Activated CD4-positive, alpha-beta T cell treated with anti-CD3 and anti-CD28 coated beads for 36 hours (primary cell): ENCODE data around the gene MTMR3. TPM values are rescaled to one million over a fixed set of nuclear protein-coding genes. Genes with fewer than 3 reads are reported as not detected.

ENCODE experiments used
- ATAC-seq: fragments of 200-7000 bp; cut with Tn5 transposase; one replicate; pipeline ENCODE4 v1.10.0; 2021; ENCODE audit warnings: mild to moderate bottlenecking, moderate library complexity
- CTCF ChIA-PET: fragments of 350-600 bp; sonication (Branson Sonifier 250); formaldehyde crosslinking; loops from one replicate; lab custom pipeline; 2021; ENCODE audit warnings: antibody characterized with exemption; lab: Charles Lee
- POLR2A ChIA-PET: fragments of 350-600 bp; sonication (Branson Sonifier 250); formaldehyde crosslinking; loops from one replicate; lab custom pipeline; 2021; ENCODE audit warnings: antibody characterized with exemption, inconsistent platforms; lab: Charles Lee
- DNase-seq: peaks from one replicate; pipeline ENCODE4 v3.0.0-alpha.2; 2020
- H3K27ac Mint-ChIP-seq: one replicate; pipeline ENCODE4 v1.8.0; 2021; ENCODE audit warnings: mixed read lengths
- H3K27me3 Mint-ChIP-seq: one replicate; pipeline ENCODE4 v1.8.0; 2021; ENCODE audit warnings: mixed read lengths
- H3K36me3 Mint-ChIP-seq: one replicate; pipeline ENCODE4 v1.8.0; 2021; ENCODE audit warnings: low read depth, mixed read lengths
- H3K4me1 Mint-ChIP-seq: one replicate; pipeline ENCODE4 v1.8.0; 2021; ENCODE audit warnings: mixed read lengths
- H3K4me3 Mint-ChIP-seq: one replicate; pipeline ENCODE4 v1.8.0; 2021; ENCODE audit warnings: mild to moderate bottlenecking, moderate library complexity, mixed read lengths
- H3K9me3 Mint-ChIP-seq: one replicate; pipeline ENCODE4 v1.8.0; 2021; ENCODE audit warnings: low read depth, mixed read lengths
- intact Hi-C, 2 experiments: fragments of 100-400 bp; cut with DNase I in 1 of 2; cut with micrococcal nuclease in 1 of 2; formaldehyde crosslinking; loops; one replicate each; pipeline versions ENCODE4 v1.14.2 to v1.15.1; 2022 to 2024; cut with DNase I, micrococcal nuclease
- total RNA-seq, 2 experiments: library from RNA; stranded (reverse); gene quantifications; one replicate each; pipeline ENCODE4 v1.2.3, GENCODE V29; 2021

The MTMR3 gene
- total RNA-seq, 2 experiments from 2014 or later, result 19.2 to 22.8 TPM

DNA sequence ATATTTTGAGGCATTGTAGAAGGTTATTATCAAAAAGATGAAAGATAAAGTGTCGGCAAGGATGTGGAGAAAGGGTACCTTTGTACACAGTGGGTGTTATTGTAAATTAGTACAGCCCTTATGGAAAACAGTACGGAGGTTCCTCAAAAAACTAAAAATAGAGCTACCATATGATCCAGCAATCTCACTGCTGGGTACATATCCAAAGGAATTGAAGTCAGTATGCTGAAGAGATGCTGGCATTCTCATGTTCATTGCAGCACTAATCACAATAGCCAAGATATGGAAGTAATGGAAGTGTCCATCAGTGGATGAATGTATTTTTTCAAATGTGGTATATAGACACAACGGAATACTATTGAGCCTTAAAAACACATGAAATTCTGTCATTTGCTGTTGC is 15.1 kb upstream of the MTMR3 start:
- CTCF ChIA-PET, result no interaction called here
- POLR2A ChIA-PET, result no interaction called here

DNA sequence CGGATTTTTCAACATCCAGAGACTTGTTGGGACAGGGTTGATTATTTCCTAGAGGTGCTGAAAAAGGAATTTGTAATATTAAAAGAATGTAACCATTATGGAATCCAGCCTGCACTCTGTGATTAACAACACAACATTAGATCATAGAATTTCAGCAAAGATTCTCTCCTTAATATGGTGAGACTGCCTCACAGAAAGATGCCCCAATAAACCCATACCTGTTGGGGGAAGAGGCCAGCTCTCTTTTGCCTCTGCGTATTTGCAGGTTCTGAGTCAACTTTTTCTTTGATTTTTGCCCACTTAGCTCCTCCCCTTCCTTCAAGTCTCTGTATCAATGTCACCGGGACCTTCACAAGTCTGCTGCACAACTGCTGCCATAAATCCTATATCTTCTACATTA is 12.4 kb upstream of the MTMR3 start:
- no peak overlapping the region for H3K27ac Mint-ChIP-seq
- no peaks in the 10 kb centered on the region for H3K36me3 Mint-ChIP-seq
- no peaks in the 10 kb centered on the region for H3K9me3 Mint-ChIP-seq
- ChIA-PET CTCF (interaction anchor here (1.4 kb wide), 2 partner anchors 21 to 134 kb away, joined by 5 read pairs; no protein-coding TSS in a partner anchor), POLR2A (no interaction called here)
- DNase-seq (peak; percentile 21), ATAC-seq (peak; percentile 94)
- H3K27me3 Mint-ChIP-seq, result peaks cover 2% of the 10 kb centered on the region
- H3K4me3 Mint-ChIP-seq, result no peak overlapping the region
- peaks cover 5% of the 10 kb centered on the region for H3K4me1 Mint-ChIP-seq
- intact Hi-C loops, result no loop called here

More for the DNA sequence above, 15.1 kb upstream of the MTMR3 start:
- no peaks in the 10 kb centered on the region for H3K9me3 Mint-ChIP-seq
- H3K27ac Mint-ChIP-seq, result no peak overlapping the region
- H3K4me3 Mint-ChIP-seq, result no peak overlapping the region
- H3K27me3 Mint-ChIP-seq, result peaks cover 2% of the 10 kb centered on the region
- intact Hi-C loops, result no loop called here
- H3K4me1 Mint-ChIP-seq, result peaks cover 5% of the 10 kb centered on the region
- DNase-seq, result no peak
- no peaks in the 10 kb centered on the region for H3K36me3 Mint-ChIP-seq
- no peak for ATAC-seq

DNA sequence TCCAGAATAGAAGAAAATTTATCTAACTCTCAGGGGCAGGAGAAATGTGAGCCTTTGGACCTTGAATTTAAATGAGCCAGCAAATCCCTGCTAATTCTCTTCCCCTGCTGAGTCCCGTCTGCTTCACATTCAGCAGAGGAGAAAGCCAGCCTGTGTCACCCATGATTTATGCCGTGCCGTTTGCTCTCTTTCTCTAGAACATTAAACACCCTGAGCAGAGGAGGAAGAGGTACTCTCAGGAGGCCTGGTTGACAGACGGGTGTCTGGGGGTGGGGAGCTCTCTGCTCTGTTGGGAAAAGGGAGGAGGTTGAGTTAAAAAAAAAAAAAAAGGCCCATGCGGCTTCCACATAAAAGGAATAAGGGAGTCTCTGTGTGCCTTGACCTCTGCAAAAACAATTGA is 11.3 kb upstream of the MTMR3 start:
- intact Hi-C loops, result no loop called here
- Mint-ChIP-seq H3K4me3 (no peak overlapping the region), H3K27me3 (peaks cover 2% of the 10 kb centered on the region), H3K4me1 (peaks cover 5% of the 10 kb centered on the region), H3K27ac (no peak overlapping the region), H3K36me3 (no peaks in the 10 kb centered on the region), H3K9me3 (no peaks in the 10 kb centered on the region)
- POLR2A ChIA-PET, result no interaction called here
- ATAC-seq (no peak), DNase-seq (no peak)
- CTCF ChIA-PET, result interaction anchor here (1.1 to 1.4 kb wide), 4 partner anchors 22 to 247 kb away, joined by 3 to 5 read pairs (median 4); no protein-coding TSS in a partner anchor

DNA sequence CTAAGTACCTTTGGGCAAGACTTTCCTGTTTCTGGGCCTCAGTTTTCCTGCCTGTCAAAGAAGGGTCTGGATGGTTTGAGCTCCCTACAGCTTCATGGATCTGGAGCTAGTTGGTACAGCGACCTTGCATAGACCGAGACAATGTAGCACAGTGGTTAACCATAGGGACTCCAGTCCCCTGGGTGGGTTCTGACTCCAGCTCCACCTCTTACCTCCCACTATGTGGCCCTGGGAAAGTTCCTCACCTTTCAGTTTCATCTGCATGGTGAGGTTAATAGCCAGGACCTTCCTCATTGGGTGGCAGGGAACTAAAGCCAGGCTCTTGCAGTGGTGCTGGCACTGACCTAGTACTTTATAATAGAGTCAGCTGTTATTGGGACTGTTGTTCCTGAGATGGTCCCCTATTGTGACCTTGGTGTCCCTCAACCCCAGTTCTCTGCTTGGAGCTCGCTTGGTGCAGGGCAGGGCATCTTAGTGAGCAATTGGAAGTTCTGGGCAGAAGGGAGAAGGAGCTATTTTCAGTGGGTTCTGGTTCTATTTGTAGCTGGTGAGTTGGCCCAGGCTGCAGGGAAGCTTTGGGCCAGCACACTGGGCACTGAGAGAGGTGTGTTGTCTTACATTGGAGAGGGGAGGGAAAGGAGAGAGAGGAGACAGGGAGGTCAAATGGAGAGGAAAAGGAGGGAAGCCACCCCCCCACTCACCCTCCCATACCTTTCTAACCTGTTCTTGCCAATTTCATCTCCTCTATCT is 10.7 kb upstream of the MTMR3 start:
- Mint-ChIP-seq H3K27ac (no peak overlapping the region), H3K27me3 (peaks cover 2% of the 10 kb centered on the region), H3K9me3 (no peaks in the 10 kb centered on the region), H3K4me3 (no peak overlapping the region), H3K4me1 (peaks cover 5% of the 10 kb centered on the region), H3K36me3 (no peaks in the 10 kb centered on the region)
- intact Hi-C loops, result no loop called here
- ATAC-seq (no peak), DNase-seq (no peak)
- POLR2A ChIA-PET, result no interaction called here
- CTCF ChIA-PET, result interaction anchor here (0.7 to 1.4 kb wide), 3 partner anchors 47 to 247 kb away, joined by 3 read pairs; no protein-coding TSS in a partner anchor

DNA sequence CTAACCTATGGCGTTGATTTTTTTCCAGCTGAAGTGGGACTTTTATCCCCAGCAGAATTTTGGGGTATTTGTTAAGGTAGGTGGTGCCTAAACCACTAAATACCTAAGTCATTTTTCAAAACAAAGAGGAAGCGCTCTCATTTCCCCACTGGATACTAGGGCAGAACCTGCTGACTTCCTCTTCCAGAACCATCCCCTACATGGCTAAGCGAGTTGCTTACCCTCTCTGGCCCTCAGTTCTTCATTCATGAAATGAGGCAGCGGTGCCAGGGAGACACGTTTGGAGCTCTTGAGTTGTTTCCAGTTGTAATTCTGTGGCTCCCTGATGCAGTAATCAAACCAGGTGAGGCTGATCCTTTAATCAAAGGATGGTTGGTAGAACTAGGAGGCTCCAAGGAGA is 10.0 kb upstream of the MTMR3 start:
- peaks cover 6% of the 10 kb centered on the region for H3K27me3 Mint-ChIP-seq
- H3K27ac Mint-ChIP-seq, result no peak overlapping the region
- DNase-seq (no peak), ATAC-seq (no peak)
- H3K4me1 Mint-ChIP-seq, result peaks cover 5% of the 10 kb centered on the region
- H3K36me3 Mint-ChIP-seq, result no peaks in the 10 kb centered on the region
- ChIA-PET POLR2A (no interaction called here), CTCF (interaction anchor here (0.7 to 1.1 kb wide), 3 partner anchors 43 to 150 kb away, joined by 3 to 4 read pairs (median 3); no protein-coding TSS in a partner anchor)
- H3K4me3 Mint-ChIP-seq, result no peak overlapping the region
- H3K9me3 Mint-ChIP-seq, result no peaks in the 10 kb centered on the region
- intact Hi-C loops, result no loop called here

DNA sequence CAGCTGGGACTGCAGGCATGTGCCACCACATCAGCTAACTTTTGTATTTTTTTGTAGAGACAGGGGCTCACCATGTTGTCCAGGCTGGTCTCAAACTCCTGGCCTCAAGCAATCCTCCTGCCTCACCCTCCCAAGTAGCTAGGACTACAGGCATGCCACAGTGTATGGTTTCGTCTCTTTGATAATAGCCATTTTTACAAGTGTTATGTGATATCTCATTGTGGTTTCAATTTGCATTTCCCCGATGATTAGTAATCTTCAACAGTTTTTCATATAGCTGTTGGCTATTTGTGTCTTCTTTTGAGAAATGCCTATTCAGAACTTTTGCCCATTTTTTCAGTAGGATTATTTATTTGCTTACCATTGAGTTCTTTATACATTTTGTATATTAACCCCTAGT is 9.0 kb upstream of the MTMR3 start:
- no peaks in the 10 kb centered on the region for H3K36me3 Mint-ChIP-seq
- intact Hi-C loops, result no loop called here
- POLR2A ChIA-PET, result interaction anchor here (0.8 kb wide), 1 partner anchor 58 kb away, joined by 10 read pairs; no protein-coding TSS in a partner anchor
- no peak overlapping the region for H3K27ac Mint-ChIP-seq
- H3K27me3 Mint-ChIP-seq, result peaks cover 4% of the 10 kb centered on the region
- no peak for DNase-seq
- no peak for ATAC-seq
- no peak overlapping the region for H3K4me3 Mint-ChIP-seq
- peaks cover 5% of the 10 kb centered on the region for H3K4me1 Mint-ChIP-seq
- CTCF ChIA-PET, result interaction anchor here (0.5 to 0.9 kb wide), 3 partner anchors 42 to 884 kb away, joined by 3 to 7 read pairs (median 4); no protein-coding TSS in a partner anchor
- H3K9me3 Mint-ChIP-seq, result no peaks in the 10 kb centered on the region

DNA sequence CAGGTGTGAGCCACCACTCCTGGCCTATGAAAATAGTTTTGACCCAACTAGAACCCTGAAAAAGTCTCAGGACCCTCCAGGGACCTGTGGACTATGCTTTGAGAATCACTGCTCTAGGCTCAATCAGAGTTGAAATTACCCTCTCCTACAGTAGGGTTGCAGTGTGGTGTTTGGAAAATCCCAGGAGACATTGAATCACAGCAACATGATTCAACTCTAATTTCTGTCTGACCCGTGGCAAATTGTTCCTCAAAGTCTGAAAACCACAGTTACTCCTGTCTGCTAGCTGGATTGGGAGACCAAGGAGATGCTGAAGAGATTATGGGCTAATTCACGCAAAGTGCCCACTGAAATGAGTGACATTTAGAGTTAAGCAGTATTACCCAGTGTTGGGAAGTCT is 5.4 kb upstream of the MTMR3 start:
- no peaks in the 10 kb centered on the region for H3K4me1 Mint-ChIP-seq

DNA sequence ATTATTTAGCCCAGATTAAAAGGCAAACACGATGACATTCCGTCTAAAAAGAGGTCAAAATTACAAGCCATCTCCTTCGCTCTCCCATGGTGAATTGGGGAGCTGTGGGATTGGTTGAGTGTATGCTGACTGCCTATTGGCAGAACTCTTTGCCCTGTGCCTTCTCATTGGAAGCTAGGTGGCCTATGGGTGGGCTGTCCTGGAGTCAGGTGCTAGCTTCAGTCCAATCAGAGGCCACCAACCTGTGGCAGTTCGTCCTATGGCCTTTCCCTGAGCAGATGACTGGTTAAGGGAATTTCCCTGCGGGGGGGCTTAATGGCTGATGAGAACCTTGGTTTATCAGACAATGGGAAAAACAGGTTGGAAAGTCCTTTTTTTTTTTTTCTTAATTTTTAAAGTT is 3.2 kb upstream of the MTMR3 start:
- H3K4me1 Mint-ChIP-seq, result peaks cover 5% of the 10 kb centered on the region
- DNase-seq (peak; percentile 47), ATAC-seq (no peak)
- H3K36me3 Mint-ChIP-seq, result peaks cover 3% of the 10 kb centered on the region
- ChIA-PET CTCF (interaction anchor here (1.0 kb wide), 1 partner anchor 11 kb away, joined by 4 read pairs; no protein-coding TSS in a partner anchor), POLR2A (no interaction called here)
- no peak overlapping the region for H3K4me3 Mint-ChIP-seq
- H3K27ac Mint-ChIP-seq, result no peak overlapping the region
- intact Hi-C loops, result loop anchor here (5.0 to 10.0 kb wide), 4 partner anchors 112 to 1205 kb away; partner anchors contain the start of genes OSM (in 1 of the 2), PES1 (in 1 of the 2), SMTN (in 1 of the 2) and UQCR10 (in 1 of the 2)
- H3K27me3 Mint-ChIP-seq, result peaks cover 4% of the 10 kb centered on the region
- H3K9me3 Mint-ChIP-seq, result no peaks in the 10 kb centered on the region

More for the DNA sequence above, 5.4 kb upstream of the MTMR3 start:
- Mint-ChIP-seq H3K27me3 (peaks cover 4% of the 10 kb centered on the region), H3K9me3 (no peaks in the 10 kb centered on the region), H3K36me3 (no peaks in the 10 kb centered on the region), H3K4me3 (no peak overlapping the region), H3K27ac (no peak overlapping the region)
- intact Hi-C loops, result no loop called here
- no peak for ATAC-seq
- CTCF ChIA-PET, result interaction anchor here (1.1 kb wide), 1 partner anchor 128 kb away, joined by 3 read pairs; no protein-coding TSS in a partner anchor
- POLR2A ChIA-PET, result no interaction called here
- no peak for DNase-seq

DNA sequence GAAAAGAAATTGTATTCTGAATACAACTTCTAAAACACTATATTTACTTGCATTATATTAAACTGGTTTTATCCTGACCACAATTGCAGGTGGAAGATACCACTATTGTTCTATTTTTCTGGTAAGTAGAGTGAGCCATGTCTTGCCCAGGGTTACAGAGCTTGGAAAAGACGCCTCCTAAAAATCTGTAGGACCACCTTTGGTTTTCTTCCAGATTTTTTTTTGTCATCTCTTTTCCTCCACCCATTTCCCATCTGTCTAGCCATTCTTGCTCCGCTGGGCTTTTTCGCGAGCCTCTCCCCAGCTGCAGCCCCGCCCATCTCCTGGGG is 294 bp upstream of the MTMR3 start:
- Mint-ChIP-seq H3K4me1 (peaks cover 5% of the 10 kb centered on the region), H3K27ac (no peak overlapping the region), H3K4me3 (peak overlapping the region; percentile 89), H3K9me3 (no peaks in the 10 kb centered on the region), H3K36me3 (peaks cover 3% of the 10 kb centered on the region), H3K27me3 (peaks cover 3% of the 10 kb centered on the region)
- ChIA-PET POLR2A (no interaction called here), CTCF (interaction anchor here (0.8 to 3.2 kb wide), 2 partner anchors 123 to 278 kb away, joined by 3 to 13 read pairs; no protein-coding TSS in a partner anchor)
- intact Hi-C loops, result loop anchor here (1.0 to 10.0 kb wide), 9 partner anchors 44 to 1872 kb away; partner anchors contain the start of genes ASCC2 (in 2 of the 2), UQCR10 (in 2 of the 2), ZMAT5 (in 2 of the 2) and DEPDC5 (in 1 of the 2)
- ATAC-seq (no peak), DNase-seq (no peak)

DNA sequence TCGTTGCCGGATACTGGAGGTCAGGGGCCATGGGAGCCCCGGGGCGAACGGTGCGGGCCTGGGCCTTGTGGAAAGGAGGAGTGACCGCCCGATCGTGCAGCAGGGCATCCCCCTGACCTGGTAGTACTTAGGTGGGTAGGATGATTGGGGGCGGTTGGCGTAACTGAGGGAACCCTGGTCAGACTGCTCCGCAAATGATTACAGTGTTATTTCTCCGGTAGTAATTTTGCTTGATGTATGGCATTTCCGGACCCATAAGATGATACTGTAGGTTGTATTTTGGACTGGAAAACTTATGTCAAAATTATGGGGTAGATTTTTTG is 762 bp downstream of the MTMR3 start:
- H3K9me3 Mint-ChIP-seq, result no peaks in the 10 kb centered on the region
- DNase-seq (no peak), ATAC-seq (no peak)
- peak overlapping the region; percentile 89 for H3K4me3 Mint-ChIP-seq
- peaks cover 3% of the 10 kb centered on the region for H3K36me3 Mint-ChIP-seq
- no peaks in the 10 kb centered on the region for H3K27me3 Mint-ChIP-seq
- POLR2A ChIA-PET, result interaction anchor here (0.6 kb wide), 1 partner anchor 279 kb away, joined by 3 read pairs; no protein-coding TSS in a partner anchor
- peak overlapping the region; percentile 84 for H3K27ac Mint-ChIP-seq
- CTCF ChIA-PET, result interaction anchor here (3.2 kb wide), 1 partner anchor 122 kb away, joined by 13 read pairs; no protein-coding TSS in a partner anchor
- intact Hi-C loops, result loop anchor here (1.0 to 10.0 kb wide), 9 partner anchors 45 to 1871 kb away; partner anchors contain the start of genes ASCC2 (in 2 of the 2), UQCR10 (in 2 of the 2), ZMAT5 (in 2 of the 2) and DEPDC5 (in 1 of the 2)
- peaks cover 10% of the 10 kb centered on the region for H3K4me1 Mint-ChIP-seq

DNA sequence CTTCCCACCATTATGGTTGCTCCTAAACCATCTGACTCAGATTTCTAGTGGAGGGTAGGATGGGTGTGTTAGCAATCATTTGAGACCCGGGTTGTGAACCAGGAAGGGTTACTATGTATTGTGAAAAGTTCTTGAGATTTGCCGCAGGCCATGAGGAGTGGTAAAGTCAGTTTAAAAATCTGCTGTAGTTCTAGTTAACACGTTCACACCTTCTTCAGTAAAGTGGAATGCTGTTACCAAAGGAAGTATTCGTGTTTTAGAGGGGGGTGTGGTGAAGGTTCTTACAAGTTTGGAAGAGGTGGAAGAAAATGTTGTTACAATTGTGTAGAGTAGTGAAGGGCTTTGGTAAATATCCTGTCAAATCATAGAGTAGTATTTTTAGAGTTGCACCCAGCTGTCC is 2.6 kb downstream of the MTMR3 start:
- ChIA-PET CTCF (no interaction called here), POLR2A (no interaction called here)
- H3K27me3 Mint-ChIP-seq, result no peaks in the 10 kb centered on the region
- intact Hi-C loops, result loop anchor here in 1 of 2 experiments (10.0 kb wide), 2 partner anchors 379 to 1199 kb away; partner anchors contain the start of genes OSM and SMTN
- H3K27ac Mint-ChIP-seq, result no peak overlapping the region
- DNase-seq (no peak), ATAC-seq (no peak)
- H3K36me3 Mint-ChIP-seq, result peaks cover 3% of the 10 kb centered on the region
- peaks cover 12% of the 10 kb centered on the region for H3K4me1 Mint-ChIP-seq
- H3K4me3 Mint-ChIP-seq, result no peak overlapping the region
- H3K9me3 Mint-ChIP-seq, result no peaks in the 10 kb centered on the region
